Heart left ventricle (tissue), 13 donors: ENCODE results near the gene ADGRV1.

Source experiments
- CTCF ChIP-seq, 12 donors: fragments of 200-600 bp; sonication (generic) in 4 of 12; IDR thresholded peaks; one replicate each; pipeline versions ENCODE4 v1.5.0 to v1.8.0; 2018 to 2022; ENCODE audit warnings: antibody characterized with exemption in 12 of 12, mild to moderate bottlenecking in 5 of 12
- POLR2A ChIP-seq, 2 donors: fragments of 450-650 bp; IDR thresholded peaks; one replicate each; pipeline ENCODE4 v1.6.1; 2017; ENCODE audit warnings: antibody characterized with exemption in 2 of 2, mild to moderate bottlenecking in 2 of 2, moderate library complexity in 2 of 2
- donor health status: ischemic (EF 13 %, LVEDD 7.1; RV severe dilation, severe dysfunction).
- donor health status: DM: no; HTN: yes; CAD: no.
- donor health status: DM: no; HTN: no; CAD: no.
- donor health status: ischemic (EF 25% LVEDD 6.9; RV normal size, moderate dysfunction).
- donor health status: ischemic (EF 25% LVEDD 5.7; RV mildly dilated, moderate dysfunction).
- donor health status: ischemic (EF 35%, LVEDD 5.7; RV mildly dilated, moderate dysfunction).
- donor health status: nonischemic (EF 11% LVEDD 7.7; RV severe dilation, severe dysfunction).
- donor health status: DM: yes; HTN: yes; CAD: no.
- donor health status: PGD.
- donor health status: ischemic (EF 29% LVEDD 5.4; RV normal size, mild dysfunction).
- donor health status: nonischemic (EF 23%, LVEDD 6.1; RV moderate dilation, normal function).

- TF ChIP-seq CTCF (IDR thresholded peaks at IDR 0.05) (no peak), POLR2A (IDR thresholded peaks at IDR 0.05) (no peak)
Measured at GRCh38 chr5:90807496-90807895, 248.9 kb downstream of the ADGRV1 start.
